ENCODE data around the gene UBE2R2. TPM values are rescaled to one million over a fixed set of nuclear protein-coding genes. Genes with fewer than 3 reads are reported as not detected.

Gene UBE2R2
- total RNA-seq, 5 donors from 2014 or later (not counting 1 experiment from before 2014, with no cell fraction given), result 23.8 to 29.3 (median 28.1) TPM

DNA sequence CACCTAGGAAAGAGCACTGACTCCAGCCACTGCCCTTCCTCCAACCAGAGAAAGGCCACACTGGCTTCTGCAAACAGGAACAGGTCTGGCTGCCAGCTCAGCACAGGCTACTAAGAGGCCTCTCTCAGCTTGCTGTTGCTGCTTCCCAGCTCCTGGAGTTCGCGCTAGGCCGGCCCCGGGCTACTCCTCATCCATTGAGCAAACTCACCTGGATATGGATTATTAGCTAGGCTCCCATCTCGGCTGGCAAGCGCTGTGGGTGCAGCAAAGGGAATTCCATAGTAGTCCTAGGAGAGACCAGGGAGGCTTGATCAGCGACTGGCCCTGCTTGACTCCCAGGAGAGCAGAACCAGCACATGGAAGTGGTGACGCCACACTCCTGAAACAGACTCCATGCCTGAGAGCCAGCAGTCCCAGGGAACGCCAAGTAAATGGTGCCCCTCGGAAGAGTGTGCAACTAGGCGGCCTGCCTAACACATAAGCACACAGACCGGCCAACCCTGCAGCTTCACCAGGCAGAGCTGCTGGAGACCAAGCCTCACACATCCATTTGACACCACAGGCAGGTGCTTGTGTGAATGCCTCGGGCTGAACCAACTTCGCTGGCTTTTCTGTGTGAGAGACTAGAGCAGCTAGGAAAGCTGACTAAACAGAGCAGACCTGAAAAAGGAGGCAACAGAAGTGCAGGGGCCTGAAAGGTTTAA is 107.2 kb downstream of the UBE2R2 start:
- H3K36me3 ChIP-seq (ENCODE audit: control insufficient read depth in 2 of 2, extremely low read depth in 1 of 2, insufficient read depth in 1 of 2, low read length in 1 of 2), result peaks cover 18 to 79% of the 10 kb centered on the region in 2 donors
- no peaks in the 10 kb centered on the region for H3K9me3 ChIP-seq
- WGBS (ENCODE audit: insufficient coverage), result 94% methylated on average over 5 of the region's 14 CpGs
- H3K36me3 Mint-ChIP-seq, result peaks cover 55% of the 10 kb centered on the region
- no peak overlapping the region for H3K27ac Mint-ChIP-seq
- no peaks in the 10 kb centered on the region for H3K27me3 ChIP-seq (replicated peaks in 1 of 2; ENCODE audit: control insufficient read depth in 2 of 2, extremely low read depth in 1 of 2, insufficient read depth in 2 of 2, low read length in 1 of 2)
- no peaks in the 10 kb centered on the region for H3K9me3 Mint-ChIP-seq
- DNase-seq (no peak), ATAC-seq (replicated peaks in 1 of 4) (no peak)
- no peaks in the 10 kb centered on the region for H3K4me1 Mint-ChIP-seq
- H3K27me3 Mint-ChIP-seq, result no peaks in the 10 kb centered on the region
- H3K4me3 ChIP-seq (ENCODE audit: control insufficient read depth in 1 of 2, extremely low read depth in 1 of 2, low read length in 1 of 2), result no peak overlapping the region
- H3K4me1 ChIP-seq (ENCODE audit: control insufficient read depth in 1 of 2, extremely low read depth in 1 of 2, insufficient read depth in 2 of 2, low read length in 2 of 2), result no peaks in the 10 kb centered on the region
- CTCF ChIA-PET, result interaction anchor here in 1 of 2 donors (1.0 kb wide), 1 partner anchor 9 kb away, joined by 3 read pairs; no protein-coding TSS in a partner anchor
- H3K4me3 Mint-ChIP-seq, result no peak overlapping the region
- H3K27ac ChIP-seq (ENCODE audit: low read length), result no peak overlapping the region
- POLR2A ChIA-PET, result interaction anchor here in 1 of 2 donors (0.8 kb wide), 1 partner anchor 74 kb away, joined by 3 read pairs; no protein-coding TSS in a partner anchor

DNA sequence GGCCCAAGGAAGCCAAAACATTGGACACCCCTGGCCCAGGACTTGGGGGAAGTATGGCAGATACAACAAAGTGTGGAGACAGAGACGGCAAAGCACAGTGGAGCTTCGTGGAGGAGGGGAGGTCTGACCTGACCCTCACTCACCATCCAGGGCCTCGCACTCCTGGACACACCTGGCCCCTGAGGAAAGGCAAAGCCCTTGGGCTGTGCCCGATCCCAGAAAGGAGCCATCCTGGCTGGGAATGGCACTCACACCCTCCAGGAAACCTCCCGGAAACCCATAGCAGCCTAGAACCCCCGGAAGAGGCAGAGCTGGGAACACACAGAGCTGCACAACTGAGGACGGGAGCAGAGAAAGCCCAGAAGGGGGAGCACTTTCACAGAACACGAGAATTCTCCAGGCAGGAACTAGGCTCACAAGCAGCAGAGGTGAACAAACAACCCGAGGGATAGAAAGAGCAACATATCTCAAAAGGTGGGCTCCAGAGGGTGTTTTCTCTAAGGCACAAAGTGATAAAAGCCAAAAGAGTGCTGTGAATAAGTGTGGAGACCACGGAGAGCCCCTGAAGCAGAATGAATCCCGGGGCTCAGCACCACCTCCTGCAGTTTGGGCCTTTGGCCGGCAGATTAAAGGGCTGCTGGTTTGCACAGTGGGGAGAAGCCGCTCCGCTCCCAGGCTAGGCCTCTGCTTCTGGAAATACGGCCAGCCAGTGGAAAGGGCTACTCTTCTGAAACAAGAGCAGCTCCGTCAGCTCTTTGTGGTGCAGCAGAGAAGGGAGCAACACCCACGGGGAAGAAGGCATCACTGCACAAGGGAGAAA is 108.2 kb downstream of the UBE2R2 start:
- Histone ChIP-seq H3K9me3 (no peaks in the 10 kb centered on the region), H3K27me3 (replicated peaks in 1 of 2; ENCODE audit: control insufficient read depth in 2 of 2, extremely low read depth in 1 of 2, insufficient read depth in 2 of 2, low read length in 1 of 2) (no peaks in the 10 kb centered on the region), H3K4me1 (ENCODE audit: control insufficient read depth in 1 of 2, extremely low read depth in 1 of 2, insufficient read depth in 2 of 2, low read length in 2 of 2) (no peaks in the 10 kb centered on the region), H3K4me3 (ENCODE audit: control insufficient read depth in 1 of 2, extremely low read depth in 1 of 2, low read length in 1 of 2) (no peak overlapping the region), H3K36me3 (ENCODE audit: control insufficient read depth in 2 of 2, extremely low read depth in 1 of 2, insufficient read depth in 1 of 2, low read length in 1 of 2) (peaks cover 21 to 80% of the 10 kb centered on the region in 2 donors), H3K27ac (ENCODE audit: low read length) (no peak overlapping the region)
- peaks cover 56% of the 10 kb centered on the region for H3K36me3 Mint-ChIP-seq
- 81% methylated on average over 13 of the region's 17 CpGs for WGBS (ENCODE audit: insufficient coverage)
- H3K27me3 Mint-ChIP-seq, result no peaks in the 10 kb centered on the region
- no peak overlapping the region for H3K4me3 Mint-ChIP-seq
- no peaks in the 10 kb centered on the region for H3K9me3 Mint-ChIP-seq
- DNase-seq (peak in 5 of 35 experiments; percentile 2 to 38 (median 8)), ATAC-seq (replicated peaks in 1 of 4) (no peak)
- peak overlapping the region in 1 of 2 donors; percentile 22 for H3K27ac Mint-ChIP-seq
- POLR2A ChIA-PET, result interaction anchor here (0.5 to 0.8 kb wide), 2 partner anchors 28 to 75 kb away, joined by 3 to 6 read pairs; no protein-coding TSS in a partner anchor
- H3K4me1 Mint-ChIP-seq, result no peaks in the 10 kb centered on the region
- CTCF ChIA-PET, result interaction anchor here (0.5 to 1.0 kb wide), 2 partner anchors 10 to 103 kb away, joined by 3 read pairs; no protein-coding TSS in a partner anchor

DNA sequence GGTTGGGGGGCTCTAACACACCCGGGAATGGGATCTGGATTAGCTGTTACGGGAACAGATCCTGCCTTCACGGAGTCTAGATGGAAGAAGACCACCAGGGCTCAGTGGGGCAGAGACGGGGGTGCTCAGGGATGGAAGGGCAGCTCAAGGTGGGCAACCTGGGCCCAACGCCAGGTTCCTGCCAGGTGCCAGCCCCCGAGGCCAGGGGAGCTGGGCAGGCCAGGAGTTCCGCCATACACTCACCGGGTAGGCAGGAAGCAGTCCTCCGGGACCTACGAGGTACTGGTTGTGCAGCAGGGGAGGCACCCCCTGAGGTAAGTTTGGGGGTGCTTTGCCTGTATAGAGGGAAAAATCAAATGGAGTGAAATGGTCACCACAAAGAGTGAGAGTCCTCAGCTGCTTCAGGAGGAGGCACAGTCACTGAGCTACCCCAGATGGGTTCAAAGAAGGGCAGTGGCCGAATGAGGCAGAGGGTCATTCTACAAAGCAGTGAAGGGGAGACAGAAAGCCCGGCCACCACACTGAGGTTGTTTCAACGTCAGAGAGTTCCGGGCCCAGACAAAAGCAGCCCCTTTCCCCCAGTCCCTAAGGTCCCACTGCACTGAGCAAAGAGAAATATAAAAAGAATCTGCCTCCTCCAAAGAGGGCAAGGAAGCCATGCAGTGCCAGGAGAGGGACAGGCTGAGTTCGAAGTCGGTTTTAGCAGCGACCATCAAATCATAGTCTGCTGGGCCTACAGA is 110.0 kb downstream of the UBE2R2 start:
- H3K4me1 Mint-ChIP-seq, result no peaks in the 10 kb centered on the region
- no peaks in the 10 kb centered on the region for H3K9me3 ChIP-seq
- H3K36me3 ChIP-seq (ENCODE audit: control insufficient read depth in 2 of 2, extremely low read depth in 1 of 2, insufficient read depth in 1 of 2, low read length in 1 of 2), result peaks cover 22 to 83% of the 10 kb centered on the region in 2 donors
- DNase-seq (no peak), ATAC-seq (replicated peaks in 1 of 4) (no peak)
- ChIA-PET CTCF (interaction anchor here in 1 of 2 donors (0.6 kb wide), 1 partner anchor 704 kb away, joined by 3 read pairs; no protein-coding TSS in a partner anchor), POLR2A (no interaction called here)
- no peak overlapping the region for H3K4me3 Mint-ChIP-seq
- no peak overlapping the region for H3K27ac Mint-ChIP-seq
- H3K9me3 Mint-ChIP-seq, result no peaks in the 10 kb centered on the region
- no peak overlapping the region for H3K27ac ChIP-seq (ENCODE audit: low read length)
- peaks cover 60% of the 10 kb centered on the region for H3K36me3 Mint-ChIP-seq
- no peaks in the 10 kb centered on the region for H3K27me3 ChIP-seq (replicated peaks in 1 of 2; ENCODE audit: control insufficient read depth in 2 of 2, extremely low read depth in 1 of 2, insufficient read depth in 2 of 2, low read length in 1 of 2)
- H3K4me3 ChIP-seq (ENCODE audit: control insufficient read depth in 1 of 2, extremely low read depth in 1 of 2, low read length in 1 of 2), result no peak overlapping the region
- no peaks in the 10 kb centered on the region for H3K27me3 Mint-ChIP-seq
- no peaks in the 10 kb centered on the region for H3K4me1 ChIP-seq (ENCODE audit: control insufficient read depth in 1 of 2, extremely low read depth in 1 of 2, insufficient read depth in 2 of 2, low read length in 2 of 2)
- WGBS (ENCODE audit: insufficient coverage), result 97% methylated on average over 13 of the region's 17 CpGs

DNA sequence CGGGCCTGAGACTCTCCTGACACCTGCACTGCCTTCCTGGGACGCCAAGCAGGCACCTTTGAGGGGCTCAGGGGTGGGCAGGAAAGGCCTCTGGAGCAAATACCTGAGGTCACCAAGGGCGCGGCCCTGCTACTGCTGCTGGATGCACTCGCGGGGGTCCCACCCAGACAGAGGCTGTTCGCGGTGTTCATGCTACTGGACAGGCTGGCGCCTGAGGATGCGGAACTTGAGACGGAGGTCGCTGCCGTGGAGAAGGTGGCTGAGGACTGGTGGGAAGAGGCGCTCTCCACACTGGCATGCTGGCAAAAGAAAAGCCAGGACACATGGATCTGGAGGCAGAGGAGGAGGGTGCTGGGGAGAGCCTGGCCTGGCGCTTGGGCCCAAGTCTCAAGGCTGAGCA is 110.7 kb downstream of the UBE2R2 start:
- 98% methylated on average over 14 of the region's 15 CpGs for WGBS (ENCODE audit: insufficient coverage)
- DNase-seq (no peak), ATAC-seq (replicated peaks in 1 of 4) (no peak)
- Mint-ChIP-seq H3K27me3 (no peaks in the 10 kb centered on the region), H3K9me3 (no peaks in the 10 kb centered on the region), H3K27ac (no peak overlapping the region), H3K36me3 (peaks cover 66% of the 10 kb centered on the region), H3K4me3 (no peak overlapping the region), H3K4me1 (no peaks in the 10 kb centered on the region)
- no peak overlapping the region for H3K4me3 ChIP-seq (ENCODE audit: control insufficient read depth in 1 of 2, extremely low read depth in 1 of 2, low read length in 1 of 2)
- no peaks in the 10 kb centered on the region for H3K9me3 ChIP-seq
- H3K4me1 ChIP-seq (ENCODE audit: control insufficient read depth in 1 of 2, extremely low read depth in 1 of 2, insufficient read depth in 2 of 2, low read length in 2 of 2), result no peaks in the 10 kb centered on the region
- H3K27ac ChIP-seq (ENCODE audit: low read length), result no peak overlapping the region
- no peaks in the 10 kb centered on the region for H3K27me3 ChIP-seq (replicated peaks in 1 of 2; ENCODE audit: control insufficient read depth in 2 of 2, extremely low read depth in 1 of 2, insufficient read depth in 2 of 2, low read length in 1 of 2)
- ChIA-PET POLR2A (no interaction called here), CTCF (no interaction called here)
- H3K36me3 ChIP-seq (ENCODE audit: control insufficient read depth in 2 of 2, extremely low read depth in 1 of 2, insufficient read depth in 1 of 2, low read length in 1 of 2), result peaks cover 22 to 82% of the 10 kb centered on the region in 2 donors

DNA sequence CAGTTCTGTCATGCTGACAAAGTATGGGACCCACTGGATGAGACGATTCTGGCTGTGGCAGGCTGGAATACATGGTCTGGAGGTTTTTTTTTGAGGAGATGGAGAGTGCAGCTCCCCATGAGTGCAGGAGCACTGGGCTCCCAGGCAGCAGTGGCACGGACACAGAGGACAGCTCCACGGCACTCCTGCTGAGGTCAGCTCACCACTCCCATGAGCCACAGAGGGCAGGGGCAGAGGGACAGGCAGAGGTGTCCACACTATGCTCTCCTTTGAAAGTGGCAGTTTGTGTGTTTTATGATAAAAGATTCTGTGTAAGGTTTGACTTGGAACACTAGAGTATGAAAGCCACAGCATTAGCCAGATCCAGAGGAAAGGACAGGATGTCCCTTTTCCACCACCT is 114.4 kb downstream of the UBE2R2 start:
- ATAC-seq (replicated peaks in 1 of 4), result no peak
- Mint-ChIP-seq H3K27ac (no peak overlapping the region), H3K4me3 (no peak overlapping the region), H3K27me3 (no peaks in the 10 kb centered on the region), H3K36me3 (peaks cover 70% of the 10 kb centered on the region), H3K9me3 (no peaks in the 10 kb centered on the region), H3K4me1 (no peaks in the 10 kb centered on the region)
- Histone ChIP-seq H3K27me3 (replicated peaks in 1 of 2; ENCODE audit: control insufficient read depth in 2 of 2, extremely low read depth in 1 of 2, insufficient read depth in 2 of 2, low read length in 1 of 2) (no peaks in the 10 kb centered on the region), H3K4me1 (ENCODE audit: control insufficient read depth in 1 of 2, extremely low read depth in 1 of 2, insufficient read depth in 2 of 2, low read length in 2 of 2) (no peaks in the 10 kb centered on the region), H3K9me3 (no peaks in the 10 kb centered on the region), H3K27ac (ENCODE audit: low read length) (no peak overlapping the region), H3K36me3 (ENCODE audit: control insufficient read depth in 2 of 2, extremely low read depth in 1 of 2, insufficient read depth in 1 of 2, low read length in 1 of 2) (peaks cover 13 to 90% of the 10 kb centered on the region in 2 donors), H3K4me3 (ENCODE audit: control insufficient read depth in 1 of 2, extremely low read depth in 1 of 2, low read length in 1 of 2) (no peak overlapping the region)
- DNase-seq, result no peak
- POLR2A ChIA-PET, result no interaction called here
- WGBS (ENCODE audit: insufficient coverage), result 78% methylated on average over 1 of the region's 3 CpGs
- CTCF ChIA-PET, result no interaction called here

All from T-cell (primary cell).